GM19239 (cell line): ENCODE measurements around the gene CCDC82.
"Not testable (repeated sequence)": the region's sequence is repeated elsewhere in the genome, so short reads cannot be mapped to it uniquely, and the experiment has no call there.

Experiments
- DNase-seq: peaks from one replicate; pipeline ENCODE4 v3.0.0; 2011; ENCODE audit warnings: low spot score; ENCODE audit not compliant: insufficient read length
- FAIRE-seq: peaks from 2 replicates; lab custom pipeline; 2011; peaks lifted over from hg19 to GRCh38; lab: Jason Lieb, UNC

The CCDC82 gene

DNA sequence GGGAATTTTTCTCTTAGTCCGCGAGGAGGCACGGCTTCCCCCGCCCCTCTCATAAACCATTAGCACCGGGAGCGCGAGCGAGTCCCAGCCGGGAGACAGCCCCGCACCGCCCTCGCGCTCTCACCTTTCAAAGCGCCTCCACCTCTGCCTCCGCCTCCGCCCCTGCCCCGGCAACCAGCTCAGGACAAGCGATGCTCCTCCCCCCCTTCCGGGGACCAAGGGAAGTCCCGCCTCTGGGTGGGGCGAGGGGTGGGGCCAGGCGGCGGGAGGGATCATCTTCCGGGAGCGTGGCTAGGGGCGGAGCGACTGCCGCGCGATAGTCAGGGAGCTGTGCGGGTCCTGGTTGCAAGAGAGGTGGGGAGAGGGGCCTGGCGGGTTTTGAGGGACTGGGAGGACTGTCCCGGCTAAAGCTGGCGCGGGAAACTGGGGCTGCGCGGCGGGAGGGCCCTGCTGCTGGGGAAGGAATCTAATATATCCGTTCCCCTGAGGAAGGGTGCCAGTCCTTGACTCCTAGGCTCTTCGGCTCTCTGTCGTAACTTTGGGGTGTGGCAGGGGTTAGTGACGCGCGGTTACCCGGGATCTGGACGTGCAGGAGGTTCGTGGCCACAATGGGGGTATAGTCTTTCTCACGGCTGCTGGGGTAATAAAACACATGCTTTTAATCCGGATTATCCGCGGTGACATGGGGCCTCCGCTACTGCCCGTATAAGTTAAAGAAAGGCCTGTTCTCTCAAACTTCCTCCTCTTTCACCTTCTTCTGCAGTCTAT, at the start of gene CCDC82, which contains the start of gene JRKL:
CCDC82 (minus strand) TSS at position 193 of the 768 bp plus-strand sequence. CDS start 5,165 bp downstream, outside the sequence.
JRKL (plus strand) TSS at position 294 of the 768 bp plus-strand sequence. CDS start 637 bp downstream, outside the sequence.
- FAIRE-seq (peak; percentile 92), DNase-seq (peak; percentile 75)

- DNase-seq, FAIRE-seq: not testable (repeated sequence)
Measured at GRCh38 chr11:96432654-96433053, 42.9 kb upstream of the CCDC82 start.

- FAIRE-seq (no peak), DNase-seq (no peak)
Measured at GRCh38 chr11:96430668-96431067, 41.0 kb upstream of the CCDC82 start.

- DNase-seq (no peak), FAIRE-seq (no peak)
Measured at GRCh38 chr11:96424693-96425092, 35.0 kb upstream of the CCDC82 start.

- DNase-seq = no peak
- FAIRE-seq = no peak
Measured at GRCh38 chr11:96413408-96413807, 23.7 kb upstream of the CCDC82 start.

DNA sequence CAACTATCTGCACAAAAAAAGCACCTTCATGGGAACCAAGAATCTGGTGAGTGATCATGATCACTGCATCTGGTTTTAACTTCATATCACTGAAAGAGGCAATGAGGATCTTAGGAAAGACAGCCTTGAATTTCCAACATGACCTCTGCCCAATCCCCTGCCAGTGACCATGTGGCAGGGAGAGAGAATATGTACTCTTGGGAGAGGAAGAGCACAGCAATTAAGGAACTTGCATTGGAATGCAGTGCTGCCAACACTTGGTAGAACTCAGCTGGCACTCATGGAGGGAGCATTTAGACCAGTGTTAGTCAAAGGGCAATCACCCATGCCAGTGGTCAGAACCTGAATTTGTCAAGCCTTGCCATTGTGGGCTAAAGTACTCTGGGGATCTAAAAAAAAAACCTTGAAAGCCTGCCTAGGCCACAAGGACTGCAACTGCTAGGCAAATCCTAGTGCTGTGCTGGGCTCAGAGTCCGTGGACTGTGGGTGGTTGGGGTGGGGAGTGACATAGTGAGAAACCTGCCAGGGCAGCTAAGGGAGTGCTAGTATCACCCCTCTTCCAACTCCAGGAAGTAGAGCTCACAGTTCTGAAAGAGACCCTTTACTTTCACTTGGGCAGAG, 23.2 kb upstream of the CCDC82 start:
- no peak for FAIRE-seq

DNA sequence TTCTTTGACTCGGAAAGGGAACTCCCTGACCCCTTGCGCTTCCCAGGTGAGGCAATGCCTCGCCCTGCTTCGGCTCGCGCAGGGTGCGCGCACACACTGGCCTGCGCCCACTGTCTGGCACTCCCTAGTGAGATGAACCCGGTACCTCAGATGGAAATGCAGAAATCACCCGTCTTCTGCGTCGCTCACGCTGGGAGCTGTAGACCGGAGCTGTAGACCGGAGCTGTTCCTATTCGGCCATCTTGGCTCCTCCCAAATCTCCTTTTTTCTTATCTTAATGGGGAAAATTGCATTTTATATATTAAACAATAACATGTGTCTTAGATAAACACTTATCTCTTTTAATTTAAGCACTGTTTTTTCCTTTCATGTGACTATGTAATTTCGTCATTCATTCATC, 21.7 kb upstream of the CCDC82 start:
- not testable (repeated sequence) for FAIRE-seq

More for the DNA sequence above, 23.2 kb upstream of the CCDC82 start:
- no peak for DNase-seq

DNA sequence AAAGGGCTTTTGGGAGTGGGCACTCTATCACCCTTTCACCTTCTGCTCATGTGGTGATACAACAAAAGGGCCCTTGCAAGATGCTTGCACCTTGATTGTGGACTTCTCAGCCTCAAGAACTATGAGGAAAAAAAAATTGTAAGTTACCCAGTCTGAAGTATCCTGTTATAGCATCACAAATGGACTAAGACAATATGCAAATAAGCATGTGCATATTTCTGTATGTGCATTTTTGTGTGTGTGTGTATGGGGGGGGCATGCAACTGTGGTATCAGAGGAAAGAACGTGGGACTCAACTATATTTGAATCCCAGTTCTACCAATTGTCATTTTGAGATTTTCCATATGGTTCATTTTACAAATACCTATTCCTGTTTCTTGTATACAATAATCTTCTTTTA, 11.0 kb upstream of the CCDC82 start:
- FAIRE-seq (no peak), DNase-seq (no peak)

More for the DNA sequence above, 21.7 kb upstream of the CCDC82 start:
- DNase-seq = not testable (repeated sequence)

- FAIRE-seq = no peak
Measured at GRCh38 chr11:96397863-96398262, 8.2 kb upstream of the CCDC82 start.

DNA sequence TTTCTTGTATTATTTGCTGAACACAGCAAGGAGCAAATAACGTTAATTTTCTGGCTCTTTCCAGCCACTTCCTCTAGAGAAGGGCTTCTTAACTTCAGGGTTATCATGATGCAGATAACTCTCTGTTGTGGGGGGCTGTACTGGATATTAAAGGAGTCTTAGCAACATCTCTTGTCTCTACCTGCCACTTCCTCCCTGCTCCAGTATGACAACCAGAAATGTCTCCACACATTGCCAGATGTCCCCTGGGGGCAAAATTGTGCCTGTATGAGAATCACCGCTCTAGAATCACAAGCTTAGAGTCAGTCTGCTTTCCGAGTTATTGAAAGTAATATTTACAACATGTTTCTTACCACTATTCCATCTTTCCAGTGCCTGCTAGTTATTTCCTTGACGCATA, 6.9 kb upstream of the CCDC82 start:
- FAIRE-seq = no peak
- DNase-seq = no peak

More at GRCh38 chr11:96397863-96398262, 8.2 kb upstream of the CCDC82 start:
- no peak for DNase-seq

DNA sequence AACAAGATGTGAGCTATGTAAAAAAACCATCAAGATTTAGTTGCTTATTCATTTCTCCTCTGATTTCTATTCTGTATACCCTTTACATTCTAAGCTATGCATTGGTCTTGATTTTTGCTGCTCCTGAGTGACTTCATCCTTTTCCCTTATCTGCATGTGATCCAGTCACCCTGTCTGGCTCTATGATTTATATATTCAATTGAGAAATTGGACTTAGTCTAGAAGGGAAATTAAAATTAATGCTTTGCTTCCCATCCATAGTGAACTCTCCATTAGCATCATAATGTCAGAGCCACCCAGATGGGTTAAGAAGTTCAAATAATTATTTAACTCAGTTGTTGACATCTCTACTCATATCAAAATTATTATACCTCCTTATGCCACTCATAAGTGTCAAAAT, 5.1 kb upstream of the CCDC82 start:
- no peak for FAIRE-seq
- DNase-seq = no peak

DNA sequence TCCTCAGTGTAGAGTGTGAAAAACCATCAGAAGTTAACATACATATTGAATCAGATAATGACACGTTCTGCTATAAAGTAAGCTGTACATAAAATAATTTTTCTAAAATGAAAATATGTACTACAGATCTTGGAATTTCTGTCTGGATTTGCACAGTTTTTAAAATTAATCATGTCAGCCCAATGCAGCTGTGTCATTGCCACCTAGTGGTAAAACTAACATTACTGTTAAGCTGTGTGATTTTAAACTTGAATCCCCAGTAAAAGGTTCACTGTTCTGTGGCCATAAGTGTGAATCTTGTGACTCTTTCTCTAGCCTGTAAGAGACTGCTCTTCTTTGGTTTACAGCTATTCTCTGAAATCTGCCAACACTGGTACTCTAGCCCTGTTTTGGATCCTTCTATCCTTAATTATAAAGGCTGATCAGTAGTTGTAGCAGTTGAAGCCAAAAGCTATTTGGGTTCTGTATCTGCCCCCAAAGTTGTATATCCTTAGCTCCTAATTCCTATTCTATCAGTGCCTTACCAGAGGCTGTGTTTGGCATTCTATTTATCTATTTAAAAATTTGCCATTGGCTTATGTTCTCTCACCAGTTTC, 4.1 kb upstream of the CCDC82 start:
- DNase-seq = no peak
- FAIRE-seq = peak; percentile 87

DNA sequence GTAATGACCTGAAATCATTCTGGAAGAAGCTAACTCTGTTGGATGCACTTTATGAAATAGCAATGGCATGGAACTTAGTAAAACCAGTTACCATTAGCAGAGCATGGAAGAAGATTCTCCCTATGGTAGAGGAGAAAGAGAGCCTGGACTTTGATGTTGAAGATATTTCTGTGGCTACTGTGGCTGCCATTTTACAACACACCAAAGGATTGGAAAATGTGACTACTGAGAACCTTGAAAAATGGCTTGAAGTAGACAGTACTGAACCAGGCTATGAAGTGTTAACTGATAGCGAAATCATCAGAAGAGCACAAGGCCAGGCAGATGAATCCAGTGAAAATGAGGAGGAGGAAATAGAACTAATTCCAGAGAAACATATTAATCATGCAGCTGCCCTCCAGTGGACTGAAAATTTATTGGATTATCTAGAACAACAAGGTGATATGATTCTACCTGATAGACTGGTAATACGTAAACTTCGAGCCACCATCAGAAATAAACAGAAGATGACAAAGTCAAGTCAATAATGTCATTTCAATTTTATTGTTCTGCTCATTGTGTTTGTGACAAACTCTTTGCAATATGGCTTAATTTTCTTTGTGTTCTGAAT, 2.1 kb upstream of the CCDC82 start:
- no peak for DNase-seq
- FAIRE-seq = no peak

- DNase-seq (no peak), FAIRE-seq (no peak)
Measured at GRCh38 chr11:96390488-96390792, 728 bp upstream of the CCDC82 start.

GRCh38 chr11:96388891-96389719, 607 bp downstream of the CCDC82 start:
- peak; percentile 39 for FAIRE-seq
- peak; percentile 4 for DNase-seq

GRCh38 chr11:96385187-96385586, 4.5 kb downstream of the CCDC82 start:
- DNase-seq (no peak), FAIRE-seq (no peak)

- DNase-seq (no peak), FAIRE-seq (peak; percentile 28)
Measured at GRCh38 chr11:96384156-96384555, 5.6 kb downstream of the CCDC82 start.

DNA sequence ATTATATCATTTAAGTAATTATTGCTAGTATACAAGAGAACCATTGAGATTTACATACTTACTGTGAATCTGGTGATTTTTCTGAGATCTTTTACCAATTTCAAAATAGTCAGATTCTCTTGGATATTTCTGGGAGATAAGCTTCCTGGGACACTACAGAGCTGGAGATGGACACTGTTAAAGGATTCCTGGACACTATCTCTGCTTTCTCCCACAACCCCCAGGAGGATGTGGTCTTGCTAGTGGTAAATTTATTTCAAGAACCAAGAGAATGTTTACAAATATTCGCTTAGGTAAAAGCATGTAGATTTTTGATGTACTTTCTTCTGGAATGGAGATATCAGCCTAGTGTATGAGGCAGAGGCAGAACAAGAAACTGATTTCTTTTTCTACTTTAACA, 12.9 kb downstream of the CCDC82 start:
- FAIRE-seq (no peak), DNase-seq (no peak)

GRCh38 chr11:96373826-96374225, 15.9 kb downstream of the CCDC82 start:
- FAIRE-seq (no peak), DNase-seq (no peak)

- FAIRE-seq (peak; percentile 14), DNase-seq (no peak)
Measured at GRCh38 chr11:96367342-96367741, 22.4 kb downstream of the CCDC82 start.
